HG02970 (cell line): ENCODE results near the gene ALAS2.
"Not testable (repeated sequence)": the region's sequence is repeated elsewhere in the genome, so short reads cannot be mapped to it uniquely, and the experiment has no call there.

Experiments used
- ATAC-seq: cut with Tn5 transposase; IDR thresholded peaks from one replicate; pipeline ENCODE4 v1.9.1; 2021; ENCODE audit warnings: mild to moderate bottlenecking, moderate library complexity, moderate number of reproducible peaks; ENCODE audit not compliant: unreplicated experiment, low FRiP score

Gene ALAS2

GRCh38 chrX:55006827-55007621, 23.8 kb downstream of the ALAS2 start:
- ATAC-seq = no peak

GRCh38 chrX:55005256-55005655, 25.5 kb downstream of the ALAS2 start:
- no peak for ATAC-seq

DNA sequence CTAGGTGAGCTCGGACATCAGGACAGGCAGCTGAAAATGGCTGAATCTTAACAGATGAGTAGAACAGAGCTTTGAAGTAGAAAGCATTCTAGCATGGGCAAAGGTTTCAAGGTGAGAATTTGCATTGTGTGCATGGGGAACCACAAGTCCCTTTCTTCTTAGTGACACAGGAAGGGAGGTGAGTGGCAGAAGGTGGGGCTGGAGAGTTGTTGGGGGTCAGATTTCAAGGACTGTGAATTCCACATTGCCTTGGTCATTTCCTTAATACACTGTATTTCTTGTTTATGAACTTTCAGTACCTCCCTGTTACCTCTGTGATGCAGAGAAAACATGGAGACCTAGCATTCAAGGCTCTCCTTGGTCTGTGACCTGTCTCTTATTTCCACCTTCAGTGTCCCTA, 26.5 kb downstream of the ALAS2 start:
- no peak for ATAC-seq

DNA sequence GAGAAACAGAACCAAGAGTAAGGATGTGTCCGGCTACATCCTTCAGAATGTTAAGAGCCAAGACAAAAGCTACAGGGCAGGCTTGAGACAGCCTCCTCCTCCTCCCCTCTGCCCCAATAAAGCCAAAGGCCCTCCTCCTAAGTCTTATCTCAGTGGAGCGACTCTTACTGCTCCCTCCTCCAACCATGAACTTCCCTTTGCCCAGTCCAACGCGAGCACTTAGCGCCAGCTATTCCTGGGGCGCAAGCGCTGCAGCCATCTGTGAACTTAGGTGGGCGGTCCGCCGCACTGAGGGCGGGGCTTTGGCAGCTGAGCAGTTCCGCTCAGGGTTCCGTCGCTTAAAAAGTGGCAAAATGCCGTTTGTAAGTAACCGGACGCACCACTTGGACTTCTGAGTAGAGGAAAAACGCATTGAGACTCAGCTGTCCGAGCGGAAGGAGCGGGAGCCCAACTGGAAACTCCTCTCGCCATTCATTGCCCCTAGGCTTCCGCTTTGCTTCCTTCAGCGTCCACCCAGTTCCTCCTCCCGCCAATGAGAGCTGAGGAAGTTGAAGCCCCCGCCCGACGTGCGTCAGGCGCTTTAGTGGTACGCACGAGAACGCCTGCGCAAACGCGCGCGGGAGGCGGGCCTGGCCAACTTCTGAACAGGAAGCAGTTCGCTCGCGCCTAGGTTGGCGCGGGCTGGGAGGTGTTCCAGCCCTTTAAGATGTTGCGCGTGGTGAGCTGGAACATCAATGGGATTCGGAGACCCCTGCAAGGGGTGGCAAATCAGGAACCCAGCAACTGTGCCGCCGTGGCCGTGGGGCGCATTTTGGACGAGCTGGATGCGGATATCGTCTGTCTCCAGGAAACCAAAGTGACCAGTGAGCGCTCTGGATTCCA, 30.8 kb downstream of the ALAS2 start, which contains the start of gene APEX2:
Gene APEX2 (plus strand): TSS at position 647 of the 882 bp plus-strand sequence. CDS start 60 bp downstream, at position 707.
- ATAC-seq = peak; percentile 96

GRCh38 chrX:54995621-54996020, 35.2 kb downstream of the ALAS2 start:
- ATAC-seq = no peak

DNA sequence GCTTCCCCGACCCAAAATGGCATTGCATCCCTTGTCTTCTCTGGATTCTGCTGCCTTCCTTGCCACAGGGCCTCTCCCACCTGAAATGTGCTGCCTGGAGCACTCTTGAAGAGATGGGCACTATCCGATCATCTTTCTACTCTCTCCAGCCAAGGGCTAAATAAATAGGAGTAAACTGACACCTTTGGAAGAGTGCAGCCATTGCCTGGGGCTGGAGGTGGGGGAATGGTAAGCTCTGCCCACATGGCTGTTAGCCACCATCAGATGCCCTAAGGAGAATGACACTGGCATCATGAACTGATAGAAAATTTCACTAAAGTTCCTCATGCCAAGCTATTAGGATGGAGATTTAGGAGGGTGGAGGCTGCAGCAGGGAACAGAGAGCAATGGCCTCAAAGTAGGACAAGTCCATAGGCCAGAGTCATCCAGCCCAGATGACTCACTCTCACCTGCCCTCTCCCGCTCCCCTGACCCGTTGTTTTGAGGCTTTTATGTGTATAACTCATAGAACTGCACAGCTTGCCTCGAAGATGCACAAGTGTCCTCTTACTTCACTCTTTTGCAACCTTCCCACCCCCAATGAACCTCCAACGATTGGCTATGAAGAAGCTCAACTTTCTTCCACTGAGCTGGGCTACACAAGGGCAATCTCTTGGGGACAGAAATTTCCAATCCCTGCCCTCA, 36.0 kb downstream of the ALAS2 start:
- ATAC-seq = no peak

- no peak for ATAC-seq
Measured at GRCh38 chrX:54994099-54994498, 36.7 kb downstream of the ALAS2 start, which contains the start of gene PFKFB1. Gene PFKFB1, minus strand, starts transcription at chrX:54994188. Its CDS starts 181 bp downstream, at chrX:54994007.

DNA sequence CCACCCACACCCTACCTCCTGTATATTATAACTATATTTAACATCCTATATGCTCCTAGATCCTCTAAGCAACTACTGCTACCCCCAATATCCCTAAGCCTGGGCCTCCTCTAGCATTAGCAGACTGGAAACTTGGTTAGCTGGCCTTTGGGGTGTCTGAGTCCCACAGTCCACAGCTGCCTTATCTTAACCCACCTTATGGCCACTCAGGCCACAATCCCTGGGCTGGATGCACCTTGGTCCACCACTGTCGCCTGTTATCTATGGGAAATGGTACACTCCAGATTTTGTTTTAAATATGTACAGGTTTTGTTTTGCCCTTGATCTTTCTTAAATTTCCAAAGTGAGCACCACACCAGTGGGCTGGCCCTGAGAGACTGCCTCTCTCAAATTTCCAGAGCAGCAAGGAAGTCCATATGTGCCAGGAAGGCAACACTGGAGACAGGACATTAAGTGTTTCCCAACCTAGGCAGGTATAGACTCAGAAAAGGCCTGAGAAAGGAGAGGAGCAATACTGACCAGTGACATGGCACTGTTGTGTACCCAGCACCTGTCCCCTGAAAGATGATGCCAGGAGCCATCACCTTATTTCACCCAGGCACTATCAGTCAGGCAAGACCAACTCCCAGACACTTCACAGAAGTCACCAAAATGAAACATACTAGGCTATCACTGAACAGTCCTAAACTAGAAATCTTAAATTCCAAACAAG, 37.7 kb downstream of the ALAS2 start:
- no peak for ATAC-seq

- ATAC-seq = no peak
Measured at GRCh38 chrX:54991706-54992105, 39.1 kb downstream of the ALAS2 start.

GRCh38 chrX:54983306-54983705, 47.5 kb downstream of the ALAS2 start:
- not testable (repeated sequence) for ATAC-seq

- ATAC-seq = no peak
Measured at GRCh38 chrX:54980334-54980733, 50.4 kb downstream of the ALAS2 start.

DNA sequence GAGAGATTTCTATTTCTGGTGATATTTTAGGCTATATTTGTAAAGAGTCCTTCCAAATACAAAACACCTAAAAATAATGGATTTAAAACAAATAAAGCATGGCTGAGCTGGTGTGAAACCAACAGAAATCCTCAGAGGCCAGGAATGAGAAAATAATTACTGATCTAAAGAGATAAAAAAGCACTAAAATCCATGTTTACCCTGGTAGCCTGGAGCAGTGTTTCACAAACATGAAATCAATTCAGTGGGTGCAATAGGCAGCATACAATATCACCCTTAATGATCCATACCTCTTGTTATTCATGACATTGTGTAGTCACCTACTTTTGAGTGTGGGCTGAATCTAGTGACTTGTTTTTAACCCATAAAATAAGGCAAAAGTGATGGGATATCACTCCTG, 51.3 kb downstream of the ALAS2 start:
- ATAC-seq = no peak

GRCh38 chrX:54978448-54978847, 52.3 kb downstream of the ALAS2 start:
- no peak for ATAC-seq

DNA sequence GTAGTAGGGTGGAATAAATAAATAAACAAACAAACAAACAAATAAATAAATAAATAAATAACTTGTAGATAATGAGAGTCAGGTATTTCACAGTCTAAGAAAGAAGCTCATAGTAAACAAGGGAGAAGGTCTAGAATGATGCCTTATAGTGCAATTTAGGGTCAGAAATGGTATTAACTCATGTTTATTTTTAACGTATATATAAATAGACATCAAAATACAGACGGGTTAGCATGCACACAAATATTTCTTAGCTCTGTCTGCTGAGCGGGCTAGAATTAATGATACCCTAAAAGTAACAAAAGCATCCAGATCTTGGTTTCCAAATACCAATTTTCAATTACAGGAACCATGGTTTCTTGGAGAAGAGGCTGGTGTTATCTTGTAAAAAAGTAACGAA, 53.4 kb downstream of the ALAS2 start:
- no peak for ATAC-seq

DNA sequence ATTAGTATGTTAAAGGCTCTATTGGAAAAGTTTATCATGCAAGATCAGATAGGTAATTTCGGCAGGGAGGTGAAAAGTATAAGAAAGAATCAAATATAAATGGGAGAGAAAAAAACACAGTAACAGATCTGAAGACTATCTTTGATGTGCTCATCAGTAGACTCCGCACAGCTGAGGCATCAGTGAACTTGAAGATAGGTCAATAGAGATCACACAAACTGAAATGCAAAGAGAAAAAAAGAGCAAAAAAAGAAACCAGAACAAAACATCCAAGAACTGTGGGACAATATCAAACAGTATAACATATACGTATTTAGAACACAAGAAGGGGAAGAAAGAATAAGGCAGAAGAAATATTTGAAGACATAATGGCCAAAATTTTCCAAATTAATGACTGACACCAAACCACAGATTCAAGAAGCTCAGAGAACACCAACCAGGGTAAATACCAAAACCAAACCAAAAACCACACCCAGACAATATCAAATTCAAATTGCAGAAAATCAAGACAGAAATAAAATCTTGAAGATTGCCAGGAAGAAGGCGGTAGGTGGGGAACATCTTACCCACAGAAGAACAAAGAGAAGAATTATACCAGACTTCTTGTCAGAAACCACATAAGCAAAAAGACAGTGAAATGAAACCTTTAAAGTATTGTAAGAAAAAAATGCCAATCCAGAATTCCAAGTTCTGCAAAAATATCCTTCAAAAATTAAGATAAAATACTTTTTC, 65.8 kb downstream of the ALAS2 start:
- no peak for ATAC-seq

- no peak for ATAC-seq
Measured at GRCh38 chrX:54961750-54962149, 69.0 kb downstream of the ALAS2 start.
